Lung (tissue), 12 donors: ENCODE data around the gene IFT22. TPM values are rescaled to one million over a fixed set of nuclear protein-coding genes. Genes with fewer than 3 reads are reported as not detected.
"Not testable (repeated sequence)": the region's sequence is repeated elsewhere in the genome, so short reads cannot be mapped to it uniquely, and the experiment has no call there.

ENCODE experiments used
- ATAC-seq: fragments of 200-7000 bp; cut with Tn5 transposase; one replicate; pipeline ENCODE4 v1.9.1; 2020; ENCODE audit warnings: moderate number of reproducible peaks; ENCODE audit not compliant: insufficient read depth, low FRiP score
- DNase-seq, 3 donors: peaks; one replicate each; pipeline ENCODE4 v3.0.0-alpha.2; 2013 to 2017
- H3K27ac ChIP-seq, 2 donors: one replicate each; pipeline ENCODE4 v1.5.1; 2013; ENCODE audit warnings: mild to moderate bottlenecking in 2 of 2, moderate library complexity in 2 of 2, control low read depth in 1 of 2, inconsistent platforms in 1 of 2, low read depth in 1 of 2, low read length in 1 of 2
- H3K27me3 ChIP-seq, 3 donors: one replicate each; pipeline ENCODE4 v1.5.1; 2013; ENCODE audit warnings: low read length in 2 of 3; ENCODE audit not compliant: control insufficient read depth in 3 of 3, insufficient read depth in 3 of 3
- H3K36me3 ChIP-seq, 4 donors: one replicate each; pipeline ENCODE4 v1.5.1; 2013; ENCODE audit warnings: low read length in 4 of 4, mild to moderate bottlenecking in 1 of 4, moderate library complexity in 1 of 4; ENCODE audit not compliant: control insufficient read depth in 4 of 4, insufficient read depth in 4 of 4
- H3K4me1 ChIP-seq, 5 donors: one replicate each; pipeline ENCODE4 v1.5.1; 2013; ENCODE audit warnings: low read length in 5 of 5, mild to moderate bottlenecking in 2 of 5, moderate library complexity in 1 of 5; ENCODE audit not compliant: control insufficient read depth in 5 of 5, insufficient read depth in 5 of 5
- H3K4me3 ChIP-seq: one replicate; pipeline ENCODE4 v1.5.1; 2013; ENCODE audit warnings: mild to moderate bottlenecking, control low read depth, moderate library complexity
- H3K9ac ChIP-seq, 2 donors: one replicate each; pipeline ENCODE4 v1.5.1; 2013; ENCODE audit warnings: low read length in 2 of 2, control low read depth in 1 of 2; ENCODE audit not compliant: insufficient read depth in 1 of 2
- H3K9me3 ChIP-seq, 4 donors: one replicate each; pipeline ENCODE4 v1.5.1; 2013; ENCODE audit warnings: low read length in 3 of 4, mild to moderate bottlenecking in 1 of 4, moderate library complexity in 1 of 4; ENCODE audit not compliant: control insufficient read depth in 4 of 4, insufficient read depth in 3 of 4
- WGBS, 2 donors: extraction: QIAGEN DNeasy Blood & Tissue Kit; methylation state at CpG; one replicate each; pipeline ENCODE4 v1.1.7; 2013; 5-methylcytosine and 5-hydroxymethylcytosine counted together
- polyA plus RNA-seq, 2 donors: library from polyadenylated mRNA; stranded (reverse); fragments of 200-250 nt; gene quantifications; one replicate each; pipeline ENCODE4 v1.2.1, GENCODE V29; 2013
- total RNA-seq, 2 donors: library from RNA; depleted of rRNA in 1 of 2; stranded (reverse); fragments of >200 nt in 1 of 2; gene quantifications; one replicate each; pipeline ENCODE4 v1.2.1, GENCODE V29; 2014 to 2021
- TF ChIP-seq, protein P1 (sequence below): IDR thresholded peaks from 2 replicates; pipeline ENCODE4 v1.5.1; 2012; ENCODE audit warnings: mild to moderate bottlenecking; ENCODE audit errors: control extremely low read depth, extremely low read depth
- donor health status: control.
- donor health status: control.
- donor health status: Bipolar disorder and iron deficiency.
- donor health status: healthy.
- donor health status: DM: yes; HTN: yes; CAD: no.

The IFT22 gene
- total and polyA plus RNA-seq, 4 donors, result 23.6 to 44.7 (median 34.0) TPM

DNA sequence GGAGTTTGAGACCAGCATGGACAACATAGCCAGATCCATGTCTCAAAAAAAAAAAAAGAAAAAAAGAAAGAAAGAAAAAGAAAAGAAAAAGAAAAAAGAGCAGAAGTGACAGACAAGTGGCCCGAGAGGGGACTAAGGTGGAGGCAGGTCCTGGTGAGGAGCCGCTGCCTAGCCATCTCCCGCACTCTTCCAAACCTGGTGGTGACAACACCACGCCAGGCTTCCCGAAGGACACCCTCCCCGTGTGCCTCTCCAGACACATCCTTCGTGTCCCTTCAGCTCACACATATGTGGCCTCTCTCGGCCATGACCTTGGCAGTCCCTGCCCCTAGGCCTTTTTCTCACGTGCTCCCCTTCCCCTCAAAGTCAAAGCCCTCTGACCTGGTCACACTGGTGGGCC is 36.4 kb downstream of the IFT22 start:
- Histone ChIP-seq H3K4me3 (no peak overlapping the region), H3K27me3 (peaks cover 0 to 5% (median 0%) of the 10 kb centered on the region in 3 donors), H3K9me3 (peaks cover 0 to 2% (median 0%) of the 10 kb centered on the region in 4 donors), H3K36me3 (no peaks in the 10 kb centered on the region), H3K27ac (no peak overlapping the region), H3K9ac (no peak overlapping the region), H3K4me1 (peaks cover 0 to 3% (median 0%) of the 10 kb centered on the region in 5 donors)
- no peak for ATAC-seq
- 82 to 90% methylated on average over 9 of the region's 9 CpGs for WGBS, 2 donors
- TF ChIP-seq, protein P1, sequence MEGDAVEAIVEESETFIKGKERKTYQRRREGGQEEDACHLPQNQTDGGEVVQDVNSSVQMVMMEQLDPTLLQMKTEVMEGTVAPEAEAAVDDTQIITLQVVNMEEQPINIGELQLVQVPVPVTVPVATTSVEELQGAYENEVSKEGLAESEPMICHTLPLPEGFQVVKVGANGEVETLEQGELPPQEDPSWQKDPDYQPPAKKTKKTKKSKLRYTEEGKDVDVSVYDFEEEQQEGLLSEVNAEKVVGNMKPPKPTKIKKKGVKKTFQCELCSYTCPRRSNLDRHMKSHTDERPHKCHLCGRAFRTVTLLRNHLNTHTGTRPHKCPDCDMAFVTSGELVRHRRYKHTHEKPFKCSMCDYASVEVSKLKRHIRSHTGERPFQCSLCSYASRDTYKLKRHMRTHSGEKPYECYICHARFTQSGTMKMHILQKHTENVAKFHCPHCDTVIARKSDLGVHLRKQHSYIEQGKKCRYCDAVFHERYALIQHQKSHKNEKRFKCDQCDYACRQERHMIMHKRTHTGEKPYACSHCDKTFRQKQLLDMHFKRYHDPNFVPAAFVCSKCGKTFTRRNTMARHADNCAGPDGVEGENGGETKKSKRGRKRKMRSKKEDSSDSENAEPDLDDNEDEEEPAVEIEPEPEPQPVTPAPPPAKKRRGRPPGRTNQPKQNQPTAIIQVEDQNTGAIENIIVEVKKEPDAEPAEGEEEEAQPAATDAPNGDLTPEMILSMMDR, result no peak
- no peak for DNase-seq

DNA sequence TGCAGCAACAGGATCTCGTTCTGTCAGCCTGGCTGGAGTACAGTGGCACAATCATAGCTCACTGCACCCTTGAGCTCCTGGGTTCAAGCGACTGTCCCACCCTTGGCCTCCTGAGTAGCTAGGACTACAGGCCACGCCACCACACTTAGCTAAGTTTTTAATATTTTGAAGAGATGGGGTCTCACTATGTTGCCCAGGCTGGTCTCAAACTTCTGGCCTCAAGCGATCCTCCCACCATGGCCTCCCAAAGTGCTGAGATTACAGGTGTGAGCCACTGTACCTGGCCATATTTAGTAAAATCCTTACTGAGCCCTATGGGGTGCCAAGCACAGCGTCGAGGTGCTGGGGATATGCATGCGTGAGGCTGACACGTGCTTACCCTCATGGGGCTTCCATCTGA is 40.7 kb downstream of the IFT22 start:
- not testable (repeated sequence) for ATAC-seq, H3K9ac ChIP-seq, H3K4me1 ChIP-seq, DNase-seq, H3K36me3 ChIP-seq, H3K9me3 ChIP-seq, H3K27ac ChIP-seq, H3K4me3 ChIP-seq, H3K27me3 ChIP-seq
- 90 to 95% methylated on average over 8 of the region's 8 CpGs for WGBS, 2 donors

DNA sequence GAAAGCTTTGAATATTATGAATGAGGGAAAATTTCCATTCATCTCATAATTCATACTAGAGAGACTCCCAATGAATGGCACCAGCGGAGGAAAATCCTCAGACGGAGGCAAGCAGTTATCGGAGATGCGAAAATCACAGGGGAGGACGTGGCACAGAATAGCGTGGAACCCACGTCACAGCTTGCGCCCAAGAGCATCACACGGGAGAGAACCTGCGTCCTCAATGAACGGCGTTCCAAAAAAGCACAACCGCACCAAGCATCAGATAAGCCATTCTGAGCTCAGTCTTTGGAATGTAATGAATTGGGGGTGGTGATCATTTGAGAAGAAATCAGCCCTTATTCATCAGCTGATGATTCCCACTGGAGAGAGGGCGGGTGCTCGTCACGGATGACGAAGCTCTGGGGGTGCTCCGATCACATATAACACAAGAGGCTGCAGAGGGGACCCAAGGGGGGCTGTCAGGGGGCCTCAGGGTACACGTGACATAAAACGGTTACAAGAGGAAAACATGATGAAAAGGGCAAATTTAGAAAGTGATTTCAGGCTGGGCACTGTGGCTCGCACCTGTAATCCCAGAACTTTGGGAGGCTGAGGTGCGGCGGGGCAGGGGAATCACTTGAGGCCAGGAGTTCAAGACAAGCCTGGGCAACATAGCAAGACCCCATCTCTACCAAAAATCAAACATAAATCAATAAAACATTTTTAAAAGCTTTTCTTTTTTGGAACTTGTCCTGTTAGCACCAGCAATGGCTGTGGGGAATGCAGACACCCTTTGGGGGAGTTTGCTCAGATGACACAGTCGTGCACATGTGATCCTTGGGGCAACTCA is 42.9 kb downstream of the IFT22 start:
- WGBS, 2 donors, result 85 to 89% methylated on average over 24 of the region's 24 CpGs
- no peak for DNase-seq
- Histone ChIP-seq H3K4me1 (peaks cover 0 to 3% (median 0%) of the 10 kb centered on the region in 5 donors), H3K27ac (no peak overlapping the region), H3K9me3 (peaks cover 0 to 2% (median 0%) of the 10 kb centered on the region in 4 donors), H3K4me3 (no peak overlapping the region), H3K36me3 (no peaks in the 10 kb centered on the region), H3K9ac (no peak overlapping the region), H3K27me3 (no peaks in the 10 kb centered on the region)
- ATAC-seq, result no peak
- TF ChIP-seq, protein P1, result no peak

DNA sequence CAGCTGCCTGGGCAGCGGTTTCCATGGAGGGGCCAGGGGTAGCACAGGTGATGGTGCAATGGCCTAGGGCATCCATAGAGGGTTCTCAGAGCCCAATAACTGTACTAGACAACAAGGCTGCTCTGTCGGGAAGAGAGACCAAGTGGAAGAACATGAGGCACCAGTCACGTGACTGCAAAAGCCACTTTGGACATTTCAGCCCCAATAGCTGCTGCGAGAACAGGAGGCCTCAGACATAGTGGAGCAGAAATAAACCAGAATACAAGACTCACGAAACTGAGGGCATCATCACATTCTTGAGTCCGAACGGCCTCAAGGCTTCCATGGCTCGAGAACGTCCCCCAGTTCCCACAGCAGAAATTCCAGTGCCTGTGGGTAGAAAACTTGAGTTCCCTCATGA is 44.5 kb downstream of the IFT22 start:
- H3K4me3 ChIP-seq, result no peak overlapping the region
- DNase-seq (no peak), ATAC-seq (no peak)
- TF ChIP-seq, protein P1, result no peak
- H3K27me3 ChIP-seq, result no peaks in the 10 kb centered on the region
- H3K4me1 ChIP-seq, result no peaks in the 10 kb centered on the region
- H3K9ac ChIP-seq, result no peak overlapping the region
- no peaks in the 10 kb centered on the region for H3K36me3 ChIP-seq
- 81 to 85% methylated on average over 9 of the region's 9 CpGs for WGBS, 2 donors
- H3K9me3 ChIP-seq, result peaks cover 0 to 2% (median 0%) of the 10 kb centered on the region in 4 donors
- H3K27ac ChIP-seq, result no peak overlapping the region
